ENCODE measurements around the gene MSANTD1.

Gene MSANTD1

DNA sequence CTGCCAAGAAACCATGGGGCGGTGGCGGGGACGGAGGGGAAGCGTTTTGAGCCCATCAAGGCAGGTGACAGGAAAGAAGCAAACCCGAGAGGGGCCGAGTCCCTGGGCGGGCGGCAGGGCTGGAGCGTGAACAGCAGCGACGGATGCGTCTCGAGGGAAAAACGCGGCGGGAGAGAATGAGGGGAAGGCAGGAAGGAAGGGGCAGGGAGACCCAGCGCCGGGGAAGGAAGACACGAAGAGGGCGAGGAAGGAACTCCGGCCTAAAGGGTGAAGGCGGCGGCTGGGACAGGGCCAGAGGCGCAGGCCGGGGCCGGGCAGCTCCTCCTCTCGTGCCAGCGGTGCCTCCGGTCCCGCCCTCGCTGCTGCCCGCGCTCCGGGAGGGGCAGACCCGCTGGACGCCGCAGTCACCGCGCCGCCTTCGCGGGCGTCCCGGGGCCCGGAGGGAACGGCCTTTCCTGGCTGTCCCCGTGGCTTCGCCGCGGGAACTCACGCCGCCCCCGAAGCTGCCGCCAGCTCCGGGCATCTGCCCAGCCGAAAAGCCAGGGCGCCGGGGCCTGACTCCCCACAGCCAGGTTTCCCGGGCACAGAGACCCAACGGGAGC lies 43.1 kb downstream of the MSANTD1 start:
- peak; percentile 19 to 40 for DNase-seq (ENCODE audit: low read depth in 1 of 2, low spot score in 1 of 2)
- Histone ChIP-seq H3K27ac (replicated peaks) (peak overlapping the region; percentile 33; the same call in 1 of the 2 replicates), H3K4me3 (replicated peaks; ENCODE audit: insufficient read depth, low read length) (peak overlapping the region; percentile 89), H3K27me3 (ENCODE audit: insufficient read depth, poor library complexity, severe bottlenecking) (peaks cover 7% of the 10 kb centered on the region)
- TF ChIP-seq, protein P1, sequence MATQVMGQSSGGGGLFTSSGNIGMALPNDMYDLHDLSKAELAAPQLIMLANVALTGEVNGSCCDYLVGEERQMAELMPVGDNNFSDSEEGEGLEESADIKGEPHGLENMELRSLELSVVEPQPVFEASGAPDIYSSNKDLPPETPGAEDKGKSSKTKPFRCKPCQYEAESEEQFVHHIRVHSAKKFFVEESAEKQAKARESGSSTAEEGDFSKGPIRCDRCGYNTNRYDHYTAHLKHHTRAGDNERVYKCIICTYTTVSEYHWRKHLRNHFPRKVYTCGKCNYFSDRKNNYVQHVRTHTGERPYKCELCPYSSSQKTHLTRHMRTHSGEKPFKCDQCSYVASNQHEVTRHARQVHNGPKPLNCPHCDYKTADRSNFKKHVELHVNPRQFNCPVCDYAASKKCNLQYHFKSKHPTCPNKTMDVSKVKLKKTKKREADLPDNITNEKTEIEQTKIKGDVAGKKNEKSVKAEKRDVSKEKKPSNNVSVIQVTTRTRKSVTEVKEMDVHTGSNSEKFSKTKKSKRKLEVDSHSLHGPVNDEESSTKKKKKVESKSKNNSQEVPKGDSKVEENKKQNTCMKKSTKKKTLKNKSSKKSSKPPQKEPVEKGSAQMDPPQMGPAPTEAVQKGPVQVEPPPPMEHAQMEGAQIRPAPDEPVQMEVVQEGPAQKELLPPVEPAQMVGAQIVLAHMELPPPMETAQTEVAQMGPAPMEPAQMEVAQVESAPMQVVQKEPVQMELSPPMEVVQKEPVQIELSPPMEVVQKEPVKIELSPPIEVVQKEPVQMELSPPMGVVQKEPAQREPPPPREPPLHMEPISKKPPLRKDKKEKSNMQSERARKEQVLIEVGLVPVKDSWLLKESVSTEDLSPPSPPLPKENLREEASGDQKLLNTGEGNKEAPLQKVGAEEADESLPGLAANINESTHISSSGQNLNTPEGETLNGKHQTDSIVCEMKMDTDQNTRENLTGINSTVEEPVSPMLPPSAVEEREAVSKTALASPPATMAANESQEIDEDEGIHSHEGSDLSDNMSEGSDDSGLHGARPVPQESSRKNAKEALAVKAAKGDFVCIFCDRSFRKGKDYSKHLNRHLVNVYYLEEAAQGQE (IDR thresholded peaks at IDR 0.05; ENCODE audit: insufficient replicate concordance, low read depth) = no peak
- TF ChIP-seq SPI1 (IDR thresholded peaks at IDR 0.05; ENCODE audit: borderline replicate concordance, low read depth) = no peak
- TF ChIP-seq, protein P2, sequence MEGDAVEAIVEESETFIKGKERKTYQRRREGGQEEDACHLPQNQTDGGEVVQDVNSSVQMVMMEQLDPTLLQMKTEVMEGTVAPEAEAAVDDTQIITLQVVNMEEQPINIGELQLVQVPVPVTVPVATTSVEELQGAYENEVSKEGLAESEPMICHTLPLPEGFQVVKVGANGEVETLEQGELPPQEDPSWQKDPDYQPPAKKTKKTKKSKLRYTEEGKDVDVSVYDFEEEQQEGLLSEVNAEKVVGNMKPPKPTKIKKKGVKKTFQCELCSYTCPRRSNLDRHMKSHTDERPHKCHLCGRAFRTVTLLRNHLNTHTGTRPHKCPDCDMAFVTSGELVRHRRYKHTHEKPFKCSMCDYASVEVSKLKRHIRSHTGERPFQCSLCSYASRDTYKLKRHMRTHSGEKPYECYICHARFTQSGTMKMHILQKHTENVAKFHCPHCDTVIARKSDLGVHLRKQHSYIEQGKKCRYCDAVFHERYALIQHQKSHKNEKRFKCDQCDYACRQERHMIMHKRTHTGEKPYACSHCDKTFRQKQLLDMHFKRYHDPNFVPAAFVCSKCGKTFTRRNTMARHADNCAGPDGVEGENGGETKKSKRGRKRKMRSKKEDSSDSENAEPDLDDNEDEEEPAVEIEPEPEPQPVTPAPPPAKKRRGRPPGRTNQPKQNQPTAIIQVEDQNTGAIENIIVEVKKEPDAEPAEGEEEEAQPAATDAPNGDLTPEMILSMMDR (IDR thresholded peaks at IDR 0.05; ENCODE audit: insufficient read depth, low read length) = no peak
- TF ChIP-seq POLR2AphosphoS5 (IDR thresholded peaks at IDR 0.05; ENCODE audit: low read depth) = no peak
- no peak for TF ChIP-seq GABPA (IDR thresholded peaks at IDR 0.05; ENCODE audit: low read depth)

DNA sequence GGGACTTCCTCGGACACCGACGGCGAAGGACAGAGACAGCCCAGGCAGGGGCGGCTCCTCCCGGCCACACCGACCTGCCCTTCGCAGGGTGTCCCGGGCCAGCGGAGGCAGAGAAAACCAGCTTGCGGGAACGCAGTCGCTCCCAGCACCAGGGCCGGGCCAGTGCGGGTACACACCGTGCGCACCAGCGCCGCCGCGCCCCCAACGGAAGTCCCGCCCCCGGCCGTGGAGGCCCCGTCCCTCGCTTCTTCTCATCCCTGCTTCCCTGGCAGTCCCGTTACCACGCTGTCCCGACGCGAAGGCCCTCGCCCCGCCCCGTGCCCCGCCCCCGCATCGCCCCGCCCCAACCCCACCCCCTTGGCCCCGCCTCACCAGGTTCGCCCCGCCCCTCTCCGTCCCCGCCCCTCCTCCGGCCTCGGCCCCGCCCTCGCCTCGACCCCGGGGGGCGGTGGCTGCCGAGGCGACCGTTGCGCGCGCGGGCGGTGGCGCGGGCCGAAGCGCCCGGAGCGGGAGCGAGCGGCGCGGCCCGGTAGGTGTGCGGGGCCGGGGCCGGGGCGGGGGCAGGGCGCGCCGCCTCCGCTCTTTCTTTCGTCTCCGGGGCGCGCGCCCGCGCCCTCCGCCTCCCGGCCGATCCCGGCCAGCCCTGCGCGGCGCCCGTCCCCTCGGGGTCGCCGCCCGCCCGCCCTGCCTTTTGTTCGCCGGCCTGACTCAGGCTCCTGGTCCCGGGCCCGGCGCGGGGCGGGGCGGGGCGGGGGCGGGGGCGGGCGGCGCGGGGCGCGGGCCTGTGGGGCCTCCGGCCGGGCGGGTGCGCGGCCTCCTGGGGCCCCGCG lies 43.8 kb downstream of the MSANTD1 start, which contains the start of gene RGS12:
Gene RGS12 (plus strand): TSS at position 451 of the 830 bp plus-strand sequence. CDS start 23,150 bp downstream, outside the sequence.
- DNase-seq (ENCODE audit: low read depth in 1 of 2, low spot score in 1 of 2) = peak; percentile 87
- H3K4me3 ChIP-seq (replicated peaks; ENCODE audit: insufficient read depth, low read length) = peak within 1 kb of the TSS; percentile 89
- TF ChIP-seq GABPA (IDR thresholded peaks at IDR 0.05; ENCODE audit: low read depth) = peak; percentile 70
- TF ChIP-seq, protein P2 (IDR thresholded peaks at IDR 0.05; ENCODE audit: insufficient read depth, low read length) = no peak
- H3K27ac ChIP-seq (replicated peaks) = peak within 1 kb of the TSS; percentile 33; the same call in 1 of the 2 replicates
- peaks cover 7% of the 10 kb centered on the region for H3K27me3 ChIP-seq (ENCODE audit: insufficient read depth, poor library complexity, severe bottlenecking)

DNA sequence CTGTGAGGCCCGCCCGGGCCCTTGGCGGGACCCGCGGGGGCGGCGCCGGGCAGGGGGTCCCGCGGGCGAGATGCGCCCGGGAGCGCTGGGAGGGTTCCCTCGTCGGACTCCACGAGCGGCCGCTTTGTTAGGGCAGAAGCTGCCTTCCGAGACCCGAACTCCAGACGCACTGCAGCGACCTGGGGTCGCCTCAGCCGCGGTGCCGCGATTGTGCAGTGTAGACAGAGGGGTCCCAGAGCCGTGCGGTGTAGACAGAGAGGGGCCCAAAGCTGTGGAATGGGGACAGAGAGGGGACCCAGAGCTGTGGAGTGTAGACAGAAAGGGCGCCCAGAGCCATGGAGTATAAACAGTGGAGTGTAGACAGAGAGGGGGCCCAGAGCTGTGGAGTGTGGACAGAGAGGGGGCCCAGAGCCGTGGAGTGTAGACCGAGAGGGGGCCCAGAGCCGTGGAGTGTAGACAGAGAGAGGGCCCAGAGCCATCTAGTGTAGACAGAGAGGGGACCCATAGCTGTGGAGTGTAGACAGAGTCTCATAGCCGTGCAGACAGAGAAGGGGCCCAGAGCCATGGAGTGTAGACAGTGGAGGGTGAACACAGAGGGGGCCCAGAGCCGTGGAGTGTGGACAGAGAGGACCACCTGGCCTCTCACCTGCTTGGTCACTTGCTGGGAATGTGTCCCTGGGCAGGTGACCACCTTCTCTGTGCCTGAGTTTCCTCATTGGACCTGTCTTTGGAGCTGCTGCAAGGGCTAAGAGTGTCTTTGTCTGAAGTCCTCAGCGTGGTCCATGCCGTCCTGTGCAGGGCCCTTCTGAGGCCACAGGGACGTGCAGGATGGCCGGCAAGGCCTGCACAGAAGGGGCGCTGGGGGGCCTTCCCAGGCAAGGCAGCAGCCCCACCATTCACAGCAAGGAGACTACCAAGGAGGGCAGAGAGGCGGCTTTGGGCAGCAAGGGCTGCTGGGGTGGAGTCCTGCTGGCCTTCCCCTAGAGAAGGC lies 44.7 kb downstream of the MSANTD1 start:
- Histone ChIP-seq H3K4me3 (replicated peaks; ENCODE audit: insufficient read depth, low read length) (peak overlapping the region; percentile 17), H3K27ac (replicated peaks) (no peak overlapping the region), H3K27me3 (ENCODE audit: insufficient read depth, poor library complexity, severe bottlenecking) (peaks cover 7% of the 10 kb centered on the region)
- DNase-seq (ENCODE audit: low read depth in 1 of 2, low spot score in 1 of 2) = no peak
- TF ChIP-seq SPI1 (IDR thresholded peaks at IDR 0.05; ENCODE audit: borderline replicate concordance, low read depth) (no peak), GABPA (IDR thresholded peaks at IDR 0.05; ENCODE audit: low read depth) (no peak), POLR2AphosphoS5 (IDR thresholded peaks at IDR 0.05; ENCODE audit: low read depth) (no peak)
- TF ChIP-seq, protein P1 (IDR thresholded peaks at IDR 0.05; ENCODE audit: insufficient replicate concordance, low read depth) = no peak
- TF ChIP-seq, protein P2 (IDR thresholded peaks at IDR 0.05; ENCODE audit: insufficient read depth, low read length) = no peak

Measured in HL-60 (cell line).